Measurements from ENCODE around the gene PI16.
"Not testable (repeated sequence)": the region's sequence is repeated elsewhere in the genome, so short reads cannot be mapped to it uniquely, and the experiment has no call there.

PI16 gene

GRCh38 chr6:36976509-36976908 lies 22.0 kb downstream of the PI16 start:
- no peak for DNase-seq

GRCh38 chr6:36976931-36977330 lies 22.4 kb downstream of the PI16 start:
- DNase-seq, result no peak

- no peak for DNase-seq
Observed at GRCh38 chr6:36977470-36977941, 23.0 kb downstream of the PI16 start.

GRCh38 chr6:36978421-36979346 lies 24.1 kb downstream of the PI16 start:
- DNase-seq, result no peak

GRCh38 chr6:36979347-36979742 lies 24.8 kb downstream of the PI16 start:
- DNase-seq, result peak; percentile 34

- DNase-seq, result no peak
Observed at GRCh38 chr6:36980129-36980528, 25.6 kb downstream of the PI16 start.

GRCh38 chr6:36980876-36981619 lies 26.5 kb downstream of the PI16 start:
- no peak for DNase-seq

GRCh38 chr6:36983538-36983937 lies 29.0 kb downstream of the PI16 start:
- no peak for DNase-seq

GRCh38 chr6:36984581-36985416 lies 30.3 kb downstream of the PI16 start:
- peak; percentile 64 for DNase-seq

- no peak for DNase-seq
Observed at GRCh38 chr6:36985417-36985807, 30.9 kb downstream of the PI16 start.

GRCh38 chr6:36985808-36986703 lies 31.5 kb downstream of the PI16 start, which contains the start of gene MTCH1:
TSS of gene MTCH1 (minus strand) at chr6:36986196. CDS start at chr6:36986173, 23 bp downstream.
- peak; percentile 82 for DNase-seq

GRCh38 chr6:36986704-36987047 lies 32.1 kb downstream of the PI16 start:
- DNase-seq, result no peak

GRCh38 chr6:36989264-36989663 lies 34.7 kb downstream of the PI16 start:
- no peak for DNase-seq

GRCh38 chr6:36990401-36990800 lies 35.9 kb downstream of the PI16 start:
- not testable (repeated sequence) for DNase-seq

GRCh38 chr6:36997811-36998722 lies 43.5 kb downstream of the PI16 start:
- no peak for DNase-seq

- DNase-seq, result no peak
Observed at GRCh38 chr6:36998723-36999038, 44.1 kb downstream of the PI16 start.

- no peak for DNase-seq
Observed at GRCh38 chr6:36999061-36999750, 44.7 kb downstream of the PI16 start.

GRCh38 chr6:36999751-37000125 lies 45.2 kb downstream of the PI16 start:
- no peak for DNase-seq

GRCh38 chr6:37004044-37004980 lies 49.8 kb downstream of the PI16 start:
- no peak for DNase-seq

All from activated CD4-positive, alpha-beta T cell treated with anti-CD3 and anti-CD28 coated beads, Interleukin-2, amount 50 U/mL, for 1 hour (primary cell).